ENCODE results near the gene PHB1. TPM values are rescaled to one million over a fixed set of nuclear protein-coding genes. Genes with fewer than 3 reads are reported as not detected.

PHB1 gene
- total RNA-seq, 2 experiments from 2014 or later = 390 to 404 TPM

Other genes starting within 250 kb of the PHB1 start
- gene GNGT2, start 204.3 kb downstream of the PHB1 start, total RNA-seq = 10 to 100 TPM; 40.3 to 41.3 TPM
- gene ABI3, start 204.2 kb downstream of the PHB1 start, total RNA-seq = 10 to 100 TPM; 18.7 to 18.9 TPM
- gene PHOSPHO1, start 184.1 kb downstream of the PHB1 start, total RNA-seq = not detected
- 1 to 10 TPM; 5.5 to 5.8 TPM for gene ZNF652, start 52.6 kb downstream of the PHB1 start, total RNA-seq
- under 1 TPM; 0.12 TPM for gene NGFR, start 80.4 kb upstream of the PHB1 start, total RNA-seq
- gene NXPH3, start 161.0 kb upstream of the PHB1 start, total RNA-seq = under 1 TPM; 0.25 to 0.26 TPM

Data from activated naive CD4-positive, alpha-beta T cell treated with anti-CD3 and anti-CD28 coated beads for 36 hours (primary cell).